Sigmoid colon (tissue), 4 donors: ENCODE results near the gene TRIM66.

Source experiments
- CTCF ChIP-seq, 4 experiments: fragments of 450-650 bp in 3 of 4; fragments of 200-600 bp in 1 of 4; IDR thresholded peaks; one replicate each; pipeline ENCODE4 v1.5.1; 2016 to 2019; ENCODE audit warnings: antibody characterized with exemption in 4 of 4, mild to moderate bottlenecking in 3 of 4, moderate library complexity in 2 of 4
- EP300 ChIP-seq, 4 donors: sonication (generic); formaldehyde crosslinking; IDR thresholded peaks; one replicate each; pipeline ENCODE4 v1.6.1; 2017; ENCODE audit warnings: antibody characterized with exemption in 4 of 4
- POLR2AphosphoS5 ChIP-seq, 4 donors: sonication (generic); formaldehyde crosslinking; IDR thresholded peaks; one replicate each; pipeline ENCODE4 v1.6.1; 2017; ENCODE audit warnings: antibody characterized with exemption in 4 of 4

DNA sequence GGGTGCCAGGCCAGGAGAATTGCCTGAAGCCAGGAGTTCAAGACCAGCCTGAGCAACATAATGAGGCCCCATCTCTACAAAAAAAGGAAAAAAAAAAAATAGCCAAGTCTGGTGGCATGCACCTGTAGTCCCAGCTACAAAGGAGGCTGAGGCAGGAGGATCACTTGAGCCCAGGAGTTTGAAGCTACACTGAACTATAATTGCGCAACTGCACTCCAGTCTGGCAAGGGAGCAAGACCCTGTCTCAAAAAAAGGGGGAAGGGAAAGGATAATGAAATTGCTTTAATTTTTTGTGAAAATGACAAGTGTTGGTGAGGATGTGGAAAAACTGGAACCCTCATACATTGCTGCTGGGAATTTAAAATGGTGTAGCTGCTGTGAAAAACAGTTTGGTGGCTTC lies 107.7 kb downstream of the TRIM66 start:
- TF ChIP-seq POLR2AphosphoS5 (IDR thresholded peaks at IDR 0.05) (no peak), EP300 (IDR thresholded peaks at IDR 0.05) (no peak), CTCF (IDR thresholded peaks at IDR 0.05) (no peak)
